Activated CD8-positive, alpha-beta T cell treated with anti-CD3 and anti-CD28 coated beads for 36 hours (primary cell): ENCODE data around the gene CMTM6. TPM values are rescaled to one million over a fixed set of nuclear protein-coding genes. Genes with fewer than 3 reads are reported as not detected.

ENCODE experiments used
- ATAC-seq: fragments of 200-7000 bp; cut with Tn5 transposase; one replicate; pipeline ENCODE4 v1.10.0; 2021; ENCODE audit warnings: mild to moderate bottlenecking, moderate library complexity
- CTCF ChIA-PET: fragments of 350-600 bp; sonication (Branson Sonifier 250); formaldehyde crosslinking; loops from one replicate; lab custom pipeline; 2021; ENCODE audit warnings: antibody characterized with exemption; lab: Charles Lee
- POLR2A ChIA-PET: fragments of 350-600 bp; sonication (Branson Sonifier 250); formaldehyde crosslinking; loops from one replicate; lab custom pipeline; 2021; ENCODE audit warnings: antibody characterized with exemption; lab: Charles Lee
- DNase-seq: peaks from one replicate; pipeline ENCODE4 v3.0.0-alpha.2; 2020
- H3K27ac Mint-ChIP-seq: one replicate; pipeline ENCODE4 v1.8.0; 2021; ENCODE audit warnings: mild to moderate bottlenecking, mixed read lengths
- H3K27me3 Mint-ChIP-seq: one replicate; pipeline ENCODE4 v1.8.0; 2021; ENCODE audit warnings: mixed read lengths
- H3K36me3 Mint-ChIP-seq: one replicate; pipeline ENCODE4 v1.8.0; 2021; ENCODE audit warnings: low read depth, mixed read lengths
- H3K4me1 Mint-ChIP-seq: one replicate; pipeline ENCODE4 v1.8.0; 2021; ENCODE audit warnings: low read depth, mixed read lengths
- H3K4me3 Mint-ChIP-seq: one replicate; pipeline ENCODE4 v1.8.0; 2021; ENCODE audit warnings: mild to moderate bottlenecking, moderate library complexity, mixed read lengths
- H3K9me3 Mint-ChIP-seq: one replicate; pipeline ENCODE4 v1.8.0; 2021; ENCODE audit warnings: mixed read lengths
- CTCF ChIP-seq: fragments of 200-600 bp; IDR thresholded peaks from one replicate; pipeline ENCODE4 v1.8.0; 2022; ENCODE audit warnings: antibody characterized with exemption, mild to moderate bottlenecking
- intact Hi-C: fragments of 100-400 bp; cut with micrococcal nuclease; formaldehyde crosslinking; loops from one replicate; pipeline ENCODE4 v1.10.0; 2022
- total RNA-seq, 2 experiments: library from RNA; stranded (reverse); gene quantifications; one replicate each; pipeline ENCODE4 v1.2.3, GENCODE V29; 2021

Gene CMTM6
- total RNA-seq, 2 experiments from 2014 or later, result 49.8 to 50.1 TPM

GRCh38 chr3:32498252-32498651, 4.4 kb downstream of the CMTM6 start:
- CTCF ChIA-PET, result interaction anchor here (0.6 to 2.4 kb wide), 6 partner anchors 12 to 100 kb away, joined by 3 to 7 read pairs (median 4); no protein-coding TSS in a partner anchor
- DNase-seq (no peak), ATAC-seq (no peak)
- Mint-ChIP-seq H3K27ac (peak overlapping the region; percentile 20), H3K9me3 (no peaks in the 10 kb centered on the region), H3K4me1 (peaks cover 34% of the 10 kb centered on the region), H3K27me3 (no peaks in the 10 kb centered on the region), H3K4me3 (no peak overlapping the region), H3K36me3 (peaks cover 17% of the 10 kb centered on the region)
- no peak for TF ChIP-seq CTCF
- intact Hi-C loops, result no loop called here
- POLR2A ChIA-PET, result no interaction called here

- ChIA-PET CTCF (no interaction called here), POLR2A (no interaction called here)
- Mint-ChIP-seq H3K4me1 (peaks cover 22% of the 10 kb centered on the region), H3K27me3 (no peaks in the 10 kb centered on the region), H3K4me3 (no peak overlapping the region), H3K27ac (no peak overlapping the region), H3K9me3 (no peaks in the 10 kb centered on the region), H3K36me3 (peaks cover 15% of the 10 kb centered on the region)
- TF ChIP-seq CTCF, result no peak
- ATAC-seq (no peak), DNase-seq (no peak)
- intact Hi-C loops, result no loop called here
Observed at GRCh38 chr3:32495609-32496008, 7.0 kb downstream of the CMTM6 start.

- CTCF ChIA-PET, result no interaction called here
Observed at GRCh38 chr3:32495085-32495484, 7.6 kb downstream of the CMTM6 start.

GRCh38 chr3:32493437-32494414, 8.9 kb downstream of the CMTM6 start:
- Mint-ChIP-seq H3K27ac (no peak overlapping the region), H3K4me3 (no peak overlapping the region), H3K36me3 (peaks cover 14% of the 10 kb centered on the region), H3K9me3 (no peaks in the 10 kb centered on the region), H3K27me3 (no peaks in the 10 kb centered on the region), H3K4me1 (peaks cover 11% of the 10 kb centered on the region)
- POLR2A ChIA-PET, result interaction anchor here (0.7 to 0.9 kb wide), 2 partner anchors 9 to 11 kb away, joined by 3 to 4 read pairs; partner anchors contain the start of gene CMTM6
- no peak for TF ChIP-seq CTCF
- no peak for DNase-seq
- CTCF ChIA-PET, result interaction anchor here (0.9 to 2.9 kb wide), 3 partner anchors 8 to 25 kb away, joined by 3 to 11 read pairs (median 4); no protein-coding TSS in a partner anchor
- intact Hi-C loops, result no loop called here
- ATAC-seq, result peak; percentile 51

More at GRCh38 chr3:32495085-32495484, 7.6 kb downstream of the CMTM6 start:
- peaks cover 15% of the 10 kb centered on the region for H3K36me3 Mint-ChIP-seq
- no peak for TF ChIP-seq CTCF
- intact Hi-C loops, result no loop called here
- DNase-seq (no peak), ATAC-seq (no peak)
- POLR2A ChIA-PET, result no interaction called here
- H3K4me3 Mint-ChIP-seq, result no peak overlapping the region
- no peaks in the 10 kb centered on the region for H3K9me3 Mint-ChIP-seq
- H3K27ac Mint-ChIP-seq, result no peak overlapping the region
- H3K27me3 Mint-ChIP-seq, result no peaks in the 10 kb centered on the region
- H3K4me1 Mint-ChIP-seq, result peaks cover 18% of the 10 kb centered on the region
